Ishikawa (cell line): Measurements from ENCODE around the gene PLCH1.

Experiments used
- CEBPB ChIP-seq: IDR thresholded peaks from 2 replicates; pipeline ENCODE4 v1.6.1; 2012
- CREB1 ChIP-seq: IDR thresholded peaks from 2 replicates; pipeline ENCODE4 v1.6.1; 2012; ENCODE audit warnings: low read depth
- EGR1 ChIP-seq: IDR thresholded peaks from 2 replicates; pipeline ENCODE4 v1.6.1; 2012
- EP300 ChIP-seq: IDR thresholded peaks from 2 replicates; pipeline ENCODE4 v1.6.1; 2012; ENCODE audit warnings: borderline replicate concordance
- FOXM1 ChIP-seq: IDR thresholded peaks from 2 replicates; pipeline ENCODE4 v1.6.1; 2012; ENCODE audit warnings: low read depth, borderline replicate concordance
- MAX ChIP-seq: IDR thresholded peaks from 2 replicates; pipeline ENCODE4 v1.6.1; 2012
- NFIC ChIP-seq: IDR thresholded peaks from 2 replicates; pipeline ENCODE4 v1.6.1; 2012
- RAD21 ChIP-seq: IDR thresholded peaks from 2 replicates; pipeline ENCODE4 v1.6.1; 2012; ENCODE audit warnings: low read depth
- REST ChIP-seq: IDR thresholded peaks from 2 replicates; pipeline ENCODE4 v1.6.1; 2012; ENCODE audit warnings: low read depth, mild to moderate bottlenecking
- TAF1 ChIP-seq: IDR thresholded peaks from 2 replicates; pipeline ENCODE4 v1.6.1; 2012; ENCODE audit warnings: low read depth, mild to moderate bottlenecking
- TCF12 ChIP-seq: IDR thresholded peaks from 2 replicates; pipeline ENCODE4 v1.6.1; 2012; ENCODE audit warnings: low read depth
- TEAD4 ChIP-seq: IDR thresholded peaks from 2 replicates; pipeline ENCODE4 v1.6.1; 2012
- USF1 ChIP-seq: IDR thresholded peaks from 2 replicates; pipeline ENCODE4 v1.6.1; 2012
- YY1 ChIP-seq: IDR thresholded peaks from 2 replicates; pipeline ENCODE4 v1.6.1; 2012; ENCODE audit warnings: low read depth
- ZBTB7A ChIP-seq: IDR thresholded peaks from 2 replicates; pipeline ENCODE4 v1.6.1; 2012; ENCODE audit warnings: low read depth

PLCH1 gene

GRCh38 chr3:155404486-155404885, 340.4 kb downstream of the PLCH1 start:
- no peak for TF ChIP-seq REST
- TF ChIP-seq TEAD4, result no peak
- TF ChIP-seq MAX, result no peak
- TF ChIP-seq TCF12, result no peak
- no peak for TF ChIP-seq CEBPB
- no peak for TF ChIP-seq USF1
- TF ChIP-seq NFIC, result no peak
- no peak for TF ChIP-seq YY1
- TF ChIP-seq CREB1, result no peak
- TF ChIP-seq FOXM1, result no peak
- TF ChIP-seq EGR1, result no peak
- TF ChIP-seq TAF1, result no peak
- TF ChIP-seq ZBTB7A, result no peak
- no peak for TF ChIP-seq RAD21
- TF ChIP-seq EP300, result no peak

- TF ChIP-seq CREB1, result no peak
- no peak for TF ChIP-seq EP300
- no peak for TF ChIP-seq TAF1
- no peak for TF ChIP-seq NFIC
- TF ChIP-seq RAD21, result no peak
- TF ChIP-seq MAX, result no peak
- no peak for TF ChIP-seq TEAD4
- no peak for TF ChIP-seq YY1
- no peak for TF ChIP-seq USF1
- no peak for TF ChIP-seq FOXM1
- TF ChIP-seq EGR1, result no peak
- TF ChIP-seq CEBPB, result no peak
- TF ChIP-seq REST, result no peak
- TF ChIP-seq TCF12, result no peak
- no peak for TF ChIP-seq ZBTB7A
Measured at GRCh38 chr3:155402656-155403055, 342.2 kb downstream of the PLCH1 start.

- TF ChIP-seq CREB1, result no peak
- no peak for TF ChIP-seq FOXM1
- no peak for TF ChIP-seq EGR1
- TF ChIP-seq NFIC, result no peak
- TF ChIP-seq USF1, result no peak
- no peak for TF ChIP-seq RAD21
- no peak for TF ChIP-seq MAX
- TF ChIP-seq EP300, result no peak
- no peak for TF ChIP-seq ZBTB7A
- no peak for TF ChIP-seq TEAD4
- TF ChIP-seq TAF1, result no peak
- TF ChIP-seq CEBPB, result no peak
- TF ChIP-seq REST, result no peak
- TF ChIP-seq YY1, result no peak
Measured at GRCh38 chr3:155398046-155398445, 346.8 kb downstream of the PLCH1 start.

- no peak for TF ChIP-seq RAD21
- no peak for TF ChIP-seq NFIC
- no peak for TF ChIP-seq TCF12
- no peak for TF ChIP-seq FOXM1
- no peak for TF ChIP-seq TEAD4
- no peak for TF ChIP-seq CEBPB
- TF ChIP-seq EGR1, result no peak
- TF ChIP-seq YY1, result no peak
- TF ChIP-seq USF1, result no peak
- no peak for TF ChIP-seq TAF1
- no peak for TF ChIP-seq ZBTB7A
- TF ChIP-seq REST, result no peak
- TF ChIP-seq CREB1, result no peak
Measured at GRCh38 chr3:155394240-155394639, 350.6 kb downstream of the PLCH1 start.
